Sigmoid colon (tissue), 4 donors: ENCODE data around the gene SORBS1.

ENCODE experiments used
- EP300 ChIP-seq, 4 donors: sonication (generic); formaldehyde crosslinking; IDR thresholded peaks; one replicate each; pipeline ENCODE4 v1.6.1; 2017; ENCODE audit warnings: antibody characterized with exemption in 4 of 4
- TF ChIP-seq, protein P1 (sequence below), 4 experiments: fragments of 450-650 bp in 3 of 4; fragments of 200-600 bp in 1 of 4; IDR thresholded peaks; one replicate each; pipeline ENCODE4 v1.5.1; 2016 to 2019; ENCODE audit warnings: antibody characterized with exemption in 4 of 4, mild to moderate bottlenecking in 3 of 4, moderate library complexity in 2 of 4

DNA sequence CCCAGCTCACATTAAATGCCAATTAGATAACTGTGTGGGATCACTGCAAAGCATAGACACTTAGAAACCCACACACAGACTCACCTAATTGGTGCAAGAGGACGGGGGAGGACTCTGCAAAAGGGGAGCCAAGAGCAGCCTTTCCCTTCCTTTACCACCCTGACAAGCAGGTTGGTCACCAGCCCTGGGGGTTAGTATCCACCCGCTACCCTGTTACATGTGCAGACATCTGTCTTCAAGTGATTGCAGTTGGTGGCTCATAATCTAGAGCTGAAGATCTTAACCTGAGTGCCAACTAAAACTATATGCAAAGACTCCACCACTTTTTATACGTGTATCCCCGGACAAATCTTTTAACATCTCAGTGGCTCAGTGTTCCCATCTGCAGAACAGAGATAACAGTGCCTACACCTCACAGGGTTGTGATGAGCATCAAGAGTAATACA lies 56.9 kb downstream of the SORBS1 start:
- TF ChIP-seq, protein P1, sequence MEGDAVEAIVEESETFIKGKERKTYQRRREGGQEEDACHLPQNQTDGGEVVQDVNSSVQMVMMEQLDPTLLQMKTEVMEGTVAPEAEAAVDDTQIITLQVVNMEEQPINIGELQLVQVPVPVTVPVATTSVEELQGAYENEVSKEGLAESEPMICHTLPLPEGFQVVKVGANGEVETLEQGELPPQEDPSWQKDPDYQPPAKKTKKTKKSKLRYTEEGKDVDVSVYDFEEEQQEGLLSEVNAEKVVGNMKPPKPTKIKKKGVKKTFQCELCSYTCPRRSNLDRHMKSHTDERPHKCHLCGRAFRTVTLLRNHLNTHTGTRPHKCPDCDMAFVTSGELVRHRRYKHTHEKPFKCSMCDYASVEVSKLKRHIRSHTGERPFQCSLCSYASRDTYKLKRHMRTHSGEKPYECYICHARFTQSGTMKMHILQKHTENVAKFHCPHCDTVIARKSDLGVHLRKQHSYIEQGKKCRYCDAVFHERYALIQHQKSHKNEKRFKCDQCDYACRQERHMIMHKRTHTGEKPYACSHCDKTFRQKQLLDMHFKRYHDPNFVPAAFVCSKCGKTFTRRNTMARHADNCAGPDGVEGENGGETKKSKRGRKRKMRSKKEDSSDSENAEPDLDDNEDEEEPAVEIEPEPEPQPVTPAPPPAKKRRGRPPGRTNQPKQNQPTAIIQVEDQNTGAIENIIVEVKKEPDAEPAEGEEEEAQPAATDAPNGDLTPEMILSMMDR (IDR thresholded peaks at IDR 0.05) = no peak
- TF ChIP-seq EP300 (IDR thresholded peaks at IDR 0.05) = no peak
